Measurements from ENCODE around the gene TGIF2.
"Not testable (repeated sequence)": the region's sequence is repeated elsewhere in the genome, so short reads cannot be mapped to it uniquely, and the experiment has no call there.

The TGIF2 gene

DNA sequence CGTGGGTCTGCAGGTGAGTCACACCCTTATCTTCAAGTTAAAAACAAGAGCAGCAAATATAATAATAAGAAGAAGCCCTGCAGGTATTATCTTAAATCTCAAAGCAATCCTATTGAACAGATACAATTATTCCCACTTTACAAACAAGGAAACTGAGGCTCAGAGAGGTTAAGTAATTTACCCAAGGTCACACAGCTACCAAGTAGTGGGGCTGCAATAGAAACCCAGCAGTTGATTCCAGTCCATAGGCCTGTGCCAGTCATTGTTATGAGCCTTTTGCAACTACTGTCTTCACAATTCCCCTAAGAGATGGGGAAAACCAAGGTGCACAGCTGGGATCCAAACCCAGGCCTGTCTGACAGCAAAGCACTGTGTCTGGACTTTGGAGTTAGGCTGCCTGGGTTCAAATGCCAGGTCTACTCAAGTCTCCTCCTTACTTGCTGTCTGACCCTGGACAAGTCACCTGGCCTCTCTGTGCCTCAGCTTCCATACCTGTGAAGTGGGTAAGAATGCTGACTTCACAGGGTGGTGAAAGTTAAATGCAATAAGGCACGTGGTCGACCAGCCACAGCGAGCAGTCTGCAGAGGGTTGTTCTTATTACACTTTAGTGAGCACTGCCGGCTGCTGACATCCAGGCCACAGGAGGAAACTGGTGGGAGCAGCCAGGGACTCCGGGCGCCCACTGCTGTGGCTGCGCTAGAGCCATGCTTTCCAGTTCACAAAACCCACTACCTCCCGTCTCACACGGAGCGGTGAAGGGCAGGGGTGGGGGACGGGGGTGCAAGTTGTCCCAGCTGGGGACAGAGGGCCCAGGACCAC lies 26.0 kb upstream of the TGIF2 start:
- no peak for DNase-seq (ENCODE audit: low spot score)

- peak; percentile 34 for DNase-seq (ENCODE audit: low spot score)
Measured at GRCh38 chr20:36548006-36548315, 25.4 kb upstream of the TGIF2 start.

DNA sequence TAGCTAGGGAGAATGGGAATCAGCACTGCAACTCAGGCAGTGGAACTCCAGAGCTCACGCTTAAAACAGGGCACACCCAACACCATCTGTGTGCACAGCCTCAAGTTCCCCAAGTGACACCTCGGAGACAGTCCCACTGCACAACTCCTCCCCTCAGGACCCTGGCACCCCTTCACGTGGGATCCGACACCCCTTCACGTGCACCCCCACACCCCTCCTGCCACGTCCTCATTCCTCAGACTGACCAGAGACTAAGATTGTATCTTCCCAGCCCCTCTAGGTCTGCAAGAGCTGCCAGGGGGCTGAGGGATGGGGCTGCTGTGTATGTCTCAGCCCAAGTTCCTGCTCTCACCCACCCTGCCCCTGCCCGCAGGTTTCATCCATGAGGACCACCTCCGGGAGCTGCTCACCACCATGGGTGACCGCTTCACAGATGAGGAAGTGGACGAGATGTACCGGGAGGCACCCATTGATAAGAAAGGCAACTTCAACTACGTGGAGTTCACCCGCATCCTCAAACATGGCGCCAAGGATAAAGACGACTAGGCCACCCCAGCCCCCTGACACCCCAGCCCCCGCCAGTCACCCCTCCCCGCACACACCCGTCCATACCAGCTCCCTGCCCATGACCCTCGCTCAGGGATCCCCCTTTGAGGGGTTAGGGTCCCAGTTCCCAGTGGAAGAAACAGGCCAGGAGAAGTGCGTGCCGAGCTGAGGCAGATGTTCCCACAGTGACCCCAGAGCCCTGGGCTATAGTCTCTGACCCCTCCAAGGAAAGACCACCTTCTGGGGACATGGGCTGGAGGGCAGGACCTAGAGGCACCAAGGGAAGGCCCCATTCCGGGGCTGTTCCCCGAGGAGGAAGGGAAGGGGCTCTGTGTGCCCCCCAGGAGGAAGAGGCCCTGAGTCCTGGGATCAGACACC lies 24.4 kb upstream of the TGIF2 start:
- DNase-seq (ENCODE audit: low spot score): no peak

DNA sequence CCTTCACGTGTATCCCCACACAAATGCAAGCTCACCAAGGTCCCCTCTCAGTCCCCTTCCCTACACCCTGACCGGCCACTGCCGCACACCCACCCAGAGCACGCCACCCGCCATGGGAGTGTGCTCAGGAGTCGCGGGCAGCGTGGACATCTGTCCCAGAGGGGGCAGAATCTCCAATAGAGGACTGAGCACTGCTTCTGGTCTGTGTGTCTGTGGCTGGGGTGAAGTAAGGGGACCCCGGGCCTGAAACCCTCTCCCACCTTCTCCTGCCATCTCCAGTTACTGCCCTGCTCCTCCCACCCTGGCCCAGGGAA lies 23.8 kb upstream of the TGIF2 start:
- no peak for DNase-seq (ENCODE audit: low spot score)

DNA sequence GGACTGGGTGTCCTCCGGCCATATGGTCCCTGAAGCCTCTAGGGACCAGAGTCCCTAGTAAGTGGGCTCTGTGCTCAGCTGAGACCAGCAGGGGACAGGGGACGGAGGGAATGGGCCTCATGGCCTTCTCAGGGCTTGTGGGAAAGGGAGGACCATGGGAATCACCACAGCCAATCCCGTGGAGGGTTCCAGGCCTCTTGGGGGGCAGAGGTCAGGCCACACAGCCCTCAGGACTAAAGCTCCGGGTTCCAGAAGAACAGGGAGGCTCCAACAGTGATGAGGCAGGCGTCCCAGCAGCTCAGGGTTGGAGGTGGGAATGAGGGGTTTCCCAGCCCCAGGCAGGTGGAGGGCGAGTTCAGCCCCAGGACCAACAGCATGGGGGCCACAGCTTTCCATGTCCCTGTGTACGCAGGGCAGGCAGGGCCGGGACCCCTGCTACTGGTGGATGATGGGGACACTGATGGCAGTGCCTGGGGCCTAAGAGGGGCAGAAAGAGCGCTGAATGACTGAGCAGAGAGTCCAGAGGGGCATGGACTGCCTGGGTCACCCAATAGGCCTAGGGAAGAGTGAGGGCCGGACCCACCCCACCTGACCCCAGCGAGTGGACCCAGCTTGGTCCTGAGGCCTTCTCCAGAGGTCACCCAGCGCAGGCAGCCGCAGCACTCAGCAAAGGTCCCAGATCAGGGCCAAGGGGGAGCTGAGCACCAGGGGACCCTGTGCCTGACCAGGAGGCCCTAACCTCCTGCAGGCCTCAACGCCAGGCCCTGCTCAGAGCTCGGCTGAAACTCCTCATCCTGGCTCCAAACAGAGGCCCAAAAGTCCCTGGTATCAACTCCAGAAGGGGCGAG lies 23.2 kb upstream of the TGIF2 start:
- DNase-seq (ENCODE audit: low spot score): no peak

DNA sequence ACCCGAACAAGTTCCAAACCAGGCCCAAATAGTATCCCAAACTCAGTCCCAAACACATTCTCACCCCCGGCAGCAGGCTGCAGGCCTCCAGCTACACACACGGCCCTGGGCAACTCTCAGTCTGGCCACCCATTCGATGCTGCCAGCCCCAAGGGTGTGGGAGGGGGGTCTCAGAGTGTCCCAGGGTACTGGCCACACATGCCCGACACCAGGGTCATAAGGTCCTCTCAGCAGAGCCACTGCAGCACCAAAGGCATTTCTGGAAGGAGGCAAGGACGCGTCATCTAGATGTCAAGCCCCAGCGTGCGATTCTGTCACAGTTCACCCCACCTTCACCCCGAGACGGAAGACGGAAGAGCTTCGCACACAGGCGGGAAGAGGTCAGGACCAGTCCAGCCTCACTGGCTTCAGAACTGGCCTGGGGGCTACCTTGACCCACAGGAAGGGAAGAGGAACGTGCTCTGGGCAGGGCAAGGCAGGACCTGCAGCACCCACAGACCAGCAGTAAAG lies 22.6 kb upstream of the TGIF2 start:
- DNase-seq (ENCODE audit: low spot score): no peak

DNA sequence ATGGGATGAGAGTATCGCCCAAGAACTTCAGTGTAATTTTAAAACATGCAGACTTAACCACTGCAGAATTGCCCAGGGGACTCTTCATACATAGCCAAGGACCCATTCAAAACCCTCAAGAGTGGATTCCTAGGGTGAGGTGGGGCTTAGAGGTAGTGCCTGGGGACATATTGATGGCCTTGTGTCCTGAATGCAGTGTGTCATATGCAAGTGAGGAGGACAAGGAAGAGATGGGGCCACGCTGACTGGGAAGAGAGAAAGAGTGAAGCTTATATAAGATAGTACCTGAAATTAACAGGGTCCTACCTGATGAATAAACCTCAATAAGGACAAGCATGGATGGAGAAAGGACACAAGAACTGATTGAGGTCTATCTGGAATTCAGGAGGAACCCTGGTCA lies 18.1 kb upstream of the TGIF2 start:
- no peak for DNase-seq (ENCODE audit: low spot score)

DNA sequence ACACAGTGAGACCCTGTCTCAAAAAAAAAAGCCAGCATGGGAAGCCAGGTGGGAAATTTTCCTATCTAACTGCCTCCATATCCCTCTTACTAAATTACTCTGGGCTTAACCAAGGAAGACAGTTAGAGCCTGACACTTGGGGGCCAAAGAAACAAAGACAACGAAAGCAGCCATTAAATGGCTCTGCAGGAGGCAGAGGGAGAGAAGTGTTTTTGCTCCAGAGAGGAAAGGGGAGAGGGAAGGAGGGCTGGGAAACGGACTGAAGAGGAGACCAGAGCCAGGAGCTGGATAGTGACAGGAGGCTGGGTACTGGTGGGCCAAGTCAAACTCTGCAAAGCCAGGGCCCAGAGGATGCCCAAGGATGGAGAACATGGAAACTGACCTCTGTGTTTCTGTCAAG lies 10.7 kb upstream of the TGIF2 start:
- DNase-seq (ENCODE audit: low spot score): no peak

DNA sequence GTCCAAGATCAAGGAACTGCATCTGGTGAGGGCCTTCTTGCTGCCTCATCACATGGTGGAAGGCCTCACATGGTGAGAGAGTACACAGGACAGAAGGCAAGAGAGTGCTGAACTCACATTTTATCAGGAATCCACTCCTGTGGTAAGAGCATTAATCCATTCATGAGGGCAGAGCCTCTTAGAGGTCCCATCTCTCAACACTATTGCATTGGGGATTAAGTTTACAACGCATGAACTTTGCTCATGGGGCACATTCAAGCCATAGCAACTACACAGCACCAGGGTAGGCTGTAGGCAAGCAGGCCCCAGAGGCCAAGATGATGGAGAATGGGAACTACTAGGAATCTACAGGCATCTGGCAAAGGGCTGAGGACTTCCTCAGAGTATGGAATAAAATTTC lies 10.0 kb upstream of the TGIF2 start:
- DNase-seq (ENCODE audit: low spot score): no peak

DNA sequence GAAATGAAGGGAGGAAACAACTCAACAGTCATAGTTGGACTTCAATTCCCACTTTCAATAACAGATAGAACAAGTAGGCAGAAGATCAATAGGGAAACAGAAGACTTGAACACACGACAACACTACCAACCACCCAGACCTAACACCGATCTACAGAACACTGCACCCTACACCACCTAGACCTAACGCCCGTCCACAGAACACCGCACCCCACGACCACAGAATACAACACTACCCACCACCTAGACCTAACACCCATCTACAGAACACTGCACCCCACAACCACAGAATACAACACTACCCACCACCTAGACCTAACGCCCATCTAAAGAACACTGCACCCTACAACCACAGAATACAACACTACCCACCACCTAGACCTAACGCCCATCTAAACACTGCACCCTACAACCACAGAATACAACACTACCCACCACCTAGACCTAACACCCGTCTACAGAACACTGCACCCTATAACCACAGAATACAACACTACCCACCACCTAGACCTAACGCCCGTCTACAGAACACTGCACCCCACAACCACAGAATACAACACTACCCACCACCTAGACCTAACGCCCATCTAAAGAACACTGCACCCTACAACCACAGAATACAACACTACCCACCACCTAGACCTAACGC lies 9.2 kb upstream of the TGIF2 start:
- DNase-seq (ENCODE audit: low spot score): not testable (repeated sequence)

- not testable (repeated sequence) for DNase-seq (ENCODE audit: low spot score)
Measured at GRCh38 chr20:36564726-36565121, 8.7 kb upstream of the TGIF2 start.

DNA sequence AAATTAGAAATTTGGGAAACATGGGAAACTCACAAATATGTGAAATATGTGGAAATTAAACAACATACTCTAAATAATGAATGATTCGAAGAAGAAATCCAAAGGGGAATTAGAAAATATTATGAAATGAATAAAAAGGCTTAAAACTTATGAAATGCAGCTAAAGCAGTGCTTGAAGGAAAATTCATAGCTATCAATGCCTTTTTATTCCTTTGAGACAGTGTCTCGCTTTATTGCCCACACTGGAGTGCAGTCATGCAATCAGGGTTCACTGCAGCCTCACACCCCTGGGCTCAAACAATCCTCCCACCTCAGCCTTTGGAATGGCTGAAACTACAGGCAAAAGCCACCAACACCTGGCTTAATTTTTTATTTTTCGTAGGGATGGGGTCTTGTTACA lies 7.9 kb upstream of the TGIF2 start:
- no peak for DNase-seq (ENCODE audit: low spot score)

GRCh38 chr20:36569847-36570429 lies 3.5 kb upstream of the TGIF2 start:
- DNase-seq (ENCODE audit: low spot score): no peak

DNA sequence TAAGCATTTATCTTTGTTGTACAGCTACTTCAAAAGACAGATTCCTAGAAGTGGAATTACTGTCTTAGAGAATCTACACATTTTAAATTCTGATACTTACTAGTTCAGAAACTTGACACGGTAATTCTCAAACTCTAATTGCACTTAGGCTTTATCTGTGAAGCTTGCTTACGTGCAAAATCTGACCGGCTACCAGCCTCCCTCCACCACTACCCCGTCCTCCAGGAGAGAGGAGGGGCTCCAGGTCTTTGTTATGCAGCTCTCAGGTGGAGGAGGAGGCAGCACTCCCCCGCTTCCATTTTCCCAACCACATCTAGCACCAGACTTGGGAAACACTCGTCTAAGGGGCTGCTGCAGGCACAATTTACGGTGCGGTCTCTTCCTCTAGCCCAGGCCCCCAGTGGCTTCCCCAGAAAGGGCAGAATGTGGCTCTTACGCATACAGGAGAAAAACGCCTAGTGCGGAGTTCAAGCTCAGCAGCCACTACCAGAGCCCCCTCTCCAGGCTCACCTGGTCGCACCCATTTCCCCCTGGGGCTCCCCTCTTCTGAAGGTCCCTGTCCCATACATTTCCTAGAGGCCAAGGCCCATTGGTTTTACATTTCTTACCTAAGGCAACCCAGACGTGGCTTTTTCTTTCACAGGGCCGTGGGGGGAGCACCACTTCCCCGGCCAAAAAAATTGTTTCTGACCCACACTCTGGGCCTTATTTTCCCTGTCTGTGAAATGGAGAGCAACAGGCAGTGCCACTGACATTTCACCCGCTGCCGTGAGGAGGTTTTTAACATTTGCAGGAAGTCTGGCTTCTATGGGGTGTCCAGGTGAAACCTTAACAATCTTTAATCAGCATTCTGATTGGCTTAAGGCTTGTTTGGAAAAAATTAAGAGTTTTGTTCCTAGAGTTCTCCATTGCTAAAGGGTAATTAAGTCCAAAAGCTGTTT lies 1.6 kb upstream of the TGIF2 start:
- no peak for DNase-seq (ENCODE audit: low spot score)

GRCh38 chr20:36572701-36573102 lies 695 bp upstream of the TGIF2 start:
- peak; percentile 22 for DNase-seq (ENCODE audit: low spot score)

- peak; percentile 54 for DNase-seq (ENCODE audit: low spot score)
Measured at GRCh38 chr20:36573798-36574365, 485 bp downstream of the TGIF2 start.

DNA sequence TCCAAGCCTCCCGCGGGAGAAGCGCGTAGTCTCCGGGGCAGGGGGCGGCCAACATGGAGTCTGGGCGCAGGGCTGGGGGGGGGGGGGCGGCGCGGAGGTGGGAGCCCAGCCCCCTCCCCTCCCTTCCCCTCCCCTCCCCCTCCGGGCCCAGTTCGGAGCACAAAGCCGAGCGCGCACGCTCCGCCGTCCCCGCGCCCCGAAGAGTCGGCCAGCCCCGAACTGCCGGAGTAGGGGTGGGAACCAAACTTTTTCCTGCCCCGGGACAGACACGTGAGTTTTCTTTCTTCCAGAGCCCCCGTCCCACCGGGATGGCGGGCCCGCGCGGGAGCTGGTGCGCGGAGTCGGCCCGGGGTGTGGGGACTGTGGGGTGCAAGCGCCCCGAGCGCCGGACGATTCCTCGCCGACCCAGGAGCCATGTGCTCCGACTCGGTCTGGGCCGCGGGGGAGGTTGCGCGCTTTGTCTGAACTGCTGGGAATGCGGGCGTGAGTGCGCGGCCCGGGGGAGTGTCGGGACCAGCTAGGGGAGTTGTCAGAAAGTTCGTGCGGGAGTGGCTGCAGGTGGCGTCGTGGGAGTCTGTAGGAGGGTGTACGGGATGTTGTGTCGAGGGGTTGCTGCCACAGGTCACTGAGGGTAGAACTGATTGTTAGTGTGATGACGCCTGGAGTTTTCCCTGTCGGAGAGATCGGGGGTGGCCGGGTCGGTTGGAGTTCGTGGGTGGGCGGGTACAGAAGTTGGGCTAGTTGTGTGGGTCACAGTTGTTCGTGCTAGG lies 1.2 kb downstream of the TGIF2 start:
- peak; percentile 46 for DNase-seq (ENCODE audit: low spot score)

GRCh38 chr20:36576081-36576445 lies 2.7 kb downstream of the TGIF2 start:
- no peak for DNase-seq (ENCODE audit: low spot score)

GRCh38 chr20:36578356-36579041 lies 5.1 kb downstream of the TGIF2 start:
- DNase-seq (ENCODE audit: low spot score): no peak

Data from NAMALWA (cell line).